ENCODE data around the gene ARID3C.

DNA sequence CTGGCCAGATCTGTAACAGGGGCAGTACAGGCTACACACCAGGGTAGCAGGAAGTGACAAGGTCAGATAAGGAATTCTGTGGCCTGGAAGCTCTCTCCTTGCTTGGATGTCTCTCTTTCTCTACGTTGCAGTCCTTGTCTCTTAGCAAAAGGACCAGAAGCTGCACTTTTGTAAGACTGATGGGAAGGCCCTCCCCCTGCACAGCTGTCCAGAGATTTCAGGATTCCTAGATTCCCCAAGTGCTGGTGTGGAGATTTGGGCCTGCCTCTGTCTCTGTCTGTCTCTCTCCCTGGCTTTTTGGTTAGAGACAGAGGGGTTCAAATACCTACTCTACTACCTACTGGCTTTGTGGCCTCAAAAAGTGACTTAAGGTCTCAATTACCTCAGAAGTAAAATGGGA, 29.3 kb downstream of the ARID3C start:
- TF ChIP-seq, protein P1, sequence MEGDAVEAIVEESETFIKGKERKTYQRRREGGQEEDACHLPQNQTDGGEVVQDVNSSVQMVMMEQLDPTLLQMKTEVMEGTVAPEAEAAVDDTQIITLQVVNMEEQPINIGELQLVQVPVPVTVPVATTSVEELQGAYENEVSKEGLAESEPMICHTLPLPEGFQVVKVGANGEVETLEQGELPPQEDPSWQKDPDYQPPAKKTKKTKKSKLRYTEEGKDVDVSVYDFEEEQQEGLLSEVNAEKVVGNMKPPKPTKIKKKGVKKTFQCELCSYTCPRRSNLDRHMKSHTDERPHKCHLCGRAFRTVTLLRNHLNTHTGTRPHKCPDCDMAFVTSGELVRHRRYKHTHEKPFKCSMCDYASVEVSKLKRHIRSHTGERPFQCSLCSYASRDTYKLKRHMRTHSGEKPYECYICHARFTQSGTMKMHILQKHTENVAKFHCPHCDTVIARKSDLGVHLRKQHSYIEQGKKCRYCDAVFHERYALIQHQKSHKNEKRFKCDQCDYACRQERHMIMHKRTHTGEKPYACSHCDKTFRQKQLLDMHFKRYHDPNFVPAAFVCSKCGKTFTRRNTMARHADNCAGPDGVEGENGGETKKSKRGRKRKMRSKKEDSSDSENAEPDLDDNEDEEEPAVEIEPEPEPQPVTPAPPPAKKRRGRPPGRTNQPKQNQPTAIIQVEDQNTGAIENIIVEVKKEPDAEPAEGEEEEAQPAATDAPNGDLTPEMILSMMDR (IDR thresholded peaks at IDR 0.05), result no peak
- no peak for TF ChIP-seq POLR2A (IDR thresholded peaks at IDR 0.05)

All from body of pancreas (tissue), 4 donors.